Gastroesophageal sphincter (tissue), 4 donors: Measurements from ENCODE around the gene LLGL2. TPM values are rescaled to one million over a fixed set of nuclear protein-coding genes. Genes with fewer than 3 reads are reported as not detected.

Experiments
- ATAC-seq: fragments of 150-250 bp; one replicate; pipeline ENCODE4 v1.9.1; 2016; ENCODE audit warnings: mild to moderate bottlenecking, moderate library complexity
- H3K27ac ChIP-seq, 4 donors: fragments of 200-600 bp; sonication (generic) in 3 of 4; 1 replicate in 3 of 4; 2 replicates in 1 of 4; pipeline ENCODE4 v1.5.1; 2016 to 2019
- H3K27me3 ChIP-seq: fragments of 200-600 bp; sonication (generic); one replicate; pipeline ENCODE4 v1.5.1; 2019
- H3K36me3 ChIP-seq, 2 donors: fragments of 200-600 bp; sonication (generic); one replicate each; pipeline ENCODE4 v1.5.1; 2019; ENCODE audit warnings: control low read depth in 1 of 2
- H3K4me1 ChIP-seq, 3 donors: fragments of 200-600 bp; sonication (generic); 1 replicate in 2 of 3; 2 replicates in 1 of 3; pipeline ENCODE4 v1.5.1; 2016 to 2019; ENCODE audit warnings: control low read depth in 2 of 3
- H3K4me3 ChIP-seq, 2 donors: fragments of 200-600 bp; sonication (generic); one replicate each; pipeline ENCODE4 v1.5.1; 2019; ENCODE audit warnings: mild to moderate bottlenecking in 1 of 2, moderate library complexity in 1 of 2
- H3K9me3 ChIP-seq, 3 donors: fragments of 200-600 bp; sonication (generic); one replicate each; pipeline ENCODE4 v1.5.1; 2017 to 2019; ENCODE audit warnings: control low read depth in 2 of 3
- CTCF ChIP-seq, 4 experiments: fragments of 200-600 bp in 2 of 4; fragments of 450-650 bp in 2 of 4; sonication (generic) in 1 of 4; IDR thresholded peaks; one replicate each; pipeline ENCODE4 v1.5.1; 2017 to 2019; ENCODE audit warnings: antibody characterized with exemption in 4 of 4, mild to moderate bottlenecking in 2 of 4, moderate library complexity in 2 of 4
- EP300 ChIP-seq: sonication (generic); formaldehyde crosslinking; IDR thresholded peaks from one replicate; pipeline ENCODE4 v1.6.1; 2017; ENCODE audit warnings: antibody characterized with exemption, mild to moderate bottlenecking
- POLR2A ChIP-seq, 2 donors: fragments of 450-650 bp; IDR thresholded peaks; one replicate each; pipeline ENCODE4 v1.6.1; 2017; ENCODE audit warnings: antibody characterized with exemption in 2 of 2, mild to moderate bottlenecking in 2 of 2, moderate library complexity in 1 of 2
- POLR2AphosphoS5 ChIP-seq: sonication (generic); formaldehyde crosslinking; IDR thresholded peaks from one replicate; pipeline ENCODE4 v1.6.1; 2017; ENCODE audit warnings: antibody characterized with exemption
- WGBS, 2 donors: methylation state at CpG; one replicate each; pipeline ENCODE4 v1.1.5; 2018; ENCODE audit warnings: low coverage in 1 of 2; 5-methylcytosine and 5-hydroxymethylcytosine counted together
- total RNA-seq, 4 donors: library from RNA; depleted of rRNA; stranded (reverse); fragments of >200 nt; gene quantifications; one replicate each; pipeline ENCODE4 v1.1.0, GENCODE V29; 2016

The LLGL2 gene
- total RNA-seq, 4 donors from 2014 or later = 2.3 to 7.9 (median 5.8) TPM

DNA sequence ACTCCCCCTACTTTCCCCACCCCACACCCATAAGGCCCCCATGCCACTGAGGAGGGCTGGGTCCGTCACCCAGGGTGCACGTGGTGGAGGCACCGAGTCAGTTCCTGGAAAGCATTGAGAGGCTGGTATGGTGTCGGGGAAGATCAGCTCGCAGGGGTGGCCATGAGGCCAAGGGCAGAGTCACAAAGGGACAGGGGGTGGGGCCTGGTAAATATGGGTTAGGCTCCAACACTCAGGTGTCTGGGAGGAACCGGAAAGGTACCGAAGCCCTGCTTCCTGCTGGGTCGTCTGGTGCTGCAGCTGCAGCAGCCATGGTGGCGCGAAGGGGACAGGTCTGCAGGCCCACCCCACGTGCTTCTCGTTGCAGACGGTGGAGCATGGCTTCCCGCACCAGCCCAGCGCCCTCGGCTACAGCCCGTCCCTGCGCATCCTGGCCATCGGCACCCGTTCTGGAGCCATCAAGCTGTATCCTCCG is 30.2 kb downstream of the LLGL2 start:
- no peak overlapping the region for H3K27ac ChIP-seq
- no peak for TF ChIP-seq CTCF (IDR thresholded peaks at IDR 0.05)
- TF ChIP-seq EP300 = no peak
- TF ChIP-seq POLR2AphosphoS5 = no peak
- TF ChIP-seq POLR2A (IDR thresholded peaks at IDR 0.05) = no peak
- no peaks in the 10 kb centered on the region for H3K36me3 ChIP-seq
- H3K27me3 ChIP-seq = no peaks in the 10 kb centered on the region
- H3K4me3 ChIP-seq = no peak overlapping the region
- no peaks in the 10 kb centered on the region for H3K9me3 ChIP-seq
- peaks cover 0 to 12% (median 0%) of the 10 kb centered on the region in 3 donors for H3K4me1 ChIP-seq
- ATAC-seq = no peak
- 94% methylated on average over 10 of the region's 21 CpGs; no CpG with 5 or more reads in 1 of the 2 donors for WGBS, 2 donors

GRCh38 chr17:75557075-75557851 is 31.8 kb downstream of the LLGL2 start:
- ATAC-seq = no peak
- 50 to 56% methylated on average over 1 to 8 of the region's 15 CpGs for WGBS, 2 donors
- Histone ChIP-seq H3K4me1 (peaks cover 0 to 12% (median 0%) of the 10 kb centered on the region in 3 donors), H3K27me3 (no peaks in the 10 kb centered on the region), H3K9me3 (no peaks in the 10 kb centered on the region), H3K36me3 (no peaks in the 10 kb centered on the region), H3K4me3 (no peak overlapping the region), H3K27ac (no peak overlapping the region)
- TF ChIP-seq CTCF (IDR thresholded peaks at IDR 0.05) (no peak), POLR2AphosphoS5 (no peak), POLR2A (IDR thresholded peaks at IDR 0.05) (no peak), EP300 (no peak)

GRCh38 chr17:75557852-75558665 is 32.6 kb downstream of the LLGL2 start:
- WGBS, 2 donors = 89% methylated on average over 3 of the region's 18 CpGs; no CpG with 5 or more reads in 1 of the 2 donors
- Histone ChIP-seq H3K4me1 (peaks cover 0 to 8% (median 0%) of the 10 kb centered on the region in 3 donors), H3K27ac (no peak overlapping the region), H3K4me3 (no peak overlapping the region), H3K36me3 (peaks cover 0 to 5% of the 10 kb centered on the region in 2 donors), H3K27me3 (no peaks in the 10 kb centered on the region), H3K9me3 (no peaks in the 10 kb centered on the region)
- no peak for ATAC-seq
- TF ChIP-seq EP300 = no peak
- no peak for TF ChIP-seq POLR2A (IDR thresholded peaks at IDR 0.05)
- no peak for TF ChIP-seq CTCF (IDR thresholded peaks at IDR 0.05)
- TF ChIP-seq POLR2AphosphoS5 = no peak

DNA sequence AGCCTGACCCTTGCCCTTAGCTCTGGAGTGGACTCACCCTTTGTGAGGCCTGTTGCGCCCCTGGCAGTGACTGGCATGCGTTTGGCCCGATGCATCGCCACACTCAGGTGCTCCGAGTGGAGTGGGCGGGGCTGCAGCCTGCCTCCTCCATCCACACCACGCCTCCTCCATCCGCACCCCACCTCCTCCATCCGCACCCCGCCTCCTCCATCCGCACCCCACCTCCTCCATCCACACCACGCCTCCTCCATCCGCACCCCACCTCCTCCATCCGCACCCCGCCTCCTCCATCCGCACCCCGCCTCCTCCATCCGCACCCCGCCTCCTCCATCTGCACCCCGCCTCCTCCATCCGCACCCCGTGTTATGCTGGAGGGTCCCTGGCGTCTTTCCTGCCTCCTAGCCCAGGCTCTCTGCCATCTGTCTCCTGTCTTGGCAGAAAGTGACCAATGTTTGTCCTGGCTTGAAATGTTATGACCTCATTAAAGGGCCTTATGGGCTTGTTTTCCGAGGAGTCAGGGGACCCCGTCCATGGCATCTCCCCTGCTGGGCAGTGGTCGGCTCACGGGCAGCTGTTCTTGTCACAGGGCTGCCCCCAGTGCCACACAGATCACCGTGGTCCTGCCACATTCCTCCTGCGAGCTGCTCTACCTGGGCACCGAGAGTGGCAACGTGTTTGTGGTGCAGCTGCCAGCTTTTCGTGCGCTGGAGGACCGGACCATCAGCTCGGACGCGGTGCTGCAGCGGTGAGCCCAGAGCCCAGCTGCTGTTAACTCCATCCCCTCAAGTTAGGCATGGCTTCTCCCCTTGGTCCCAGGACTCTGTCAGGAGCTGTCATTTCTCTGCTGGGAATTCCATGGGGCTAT is 33.4 kb downstream of the LLGL2 start:
- TF ChIP-seq EP300 (no peak), CTCF (IDR thresholded peaks at IDR 0.05) (no peak), POLR2A (IDR thresholded peaks at IDR 0.05) (no peak), POLR2AphosphoS5 (no peak)
- H3K27ac ChIP-seq = no peak overlapping the region
- H3K4me1 ChIP-seq = peaks cover 0 to 6% (median 0%) of the 10 kb centered on the region in 3 donors
- peaks cover 0 to 13% of the 10 kb centered on the region in 2 donors for H3K36me3 ChIP-seq
- ATAC-seq = no peak
- no peaks in the 10 kb centered on the region for H3K9me3 ChIP-seq
- no peaks in the 10 kb centered on the region for H3K27me3 ChIP-seq
- WGBS, 2 donors = 60 to 92% methylated on average over 1 to 9 of the region's 38 CpGs
- H3K4me3 ChIP-seq = no peak overlapping the region
